Tibial nerve (tissue), 4 donors: ENCODE measurements around the gene MTCL1.

Experiments used
- EP300 ChIP-seq, 2 donors: sonication (generic); formaldehyde crosslinking; IDR thresholded peaks; one replicate each; pipeline ENCODE4 v1.6.1; 2017; ENCODE audit warnings: antibody characterized with exemption in 2 of 2, mild to moderate bottlenecking in 1 of 2
- POLR2A ChIP-seq, 2 donors: fragments of 450-650 bp; IDR thresholded peaks; one replicate each; pipeline ENCODE4 v1.6.1; 2017; ENCODE audit warnings: antibody characterized with exemption in 2 of 2, mild to moderate bottlenecking in 2 of 2, moderate library complexity in 2 of 2
- TF ChIP-seq, protein P1 (sequence below), 5 experiments: fragments of 200-600 bp in 3 of 5; fragments of 450-650 bp in 2 of 5; sonication (generic) in 3 of 5; IDR thresholded peaks; one replicate each; pipeline ENCODE4 v1.5.1; 2016 to 2019; ENCODE audit warnings: antibody characterized with exemption in 5 of 5, mild to moderate bottlenecking in 3 of 5, moderate library complexity in 2 of 5

DNA sequence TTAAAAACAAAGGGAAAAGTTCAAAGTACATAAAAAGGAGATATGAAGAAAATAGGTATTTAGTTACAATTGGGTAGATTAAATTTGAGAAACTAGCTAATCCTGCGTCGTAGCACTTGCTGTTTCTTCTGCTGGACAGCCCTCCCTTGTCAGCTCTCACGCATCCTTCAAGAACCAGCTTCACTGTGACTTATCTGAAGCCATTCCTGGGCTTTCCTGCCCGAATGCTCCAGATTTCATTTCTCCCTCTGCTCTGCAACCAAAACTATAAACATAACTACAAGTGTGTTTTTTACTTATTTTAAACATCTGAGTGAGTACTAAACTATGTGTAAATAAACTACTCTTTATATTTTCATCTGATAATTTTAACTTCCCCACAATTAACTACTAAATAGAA is 149.2 kb downstream of the MTCL1 start:
- TF ChIP-seq, protein P1, sequence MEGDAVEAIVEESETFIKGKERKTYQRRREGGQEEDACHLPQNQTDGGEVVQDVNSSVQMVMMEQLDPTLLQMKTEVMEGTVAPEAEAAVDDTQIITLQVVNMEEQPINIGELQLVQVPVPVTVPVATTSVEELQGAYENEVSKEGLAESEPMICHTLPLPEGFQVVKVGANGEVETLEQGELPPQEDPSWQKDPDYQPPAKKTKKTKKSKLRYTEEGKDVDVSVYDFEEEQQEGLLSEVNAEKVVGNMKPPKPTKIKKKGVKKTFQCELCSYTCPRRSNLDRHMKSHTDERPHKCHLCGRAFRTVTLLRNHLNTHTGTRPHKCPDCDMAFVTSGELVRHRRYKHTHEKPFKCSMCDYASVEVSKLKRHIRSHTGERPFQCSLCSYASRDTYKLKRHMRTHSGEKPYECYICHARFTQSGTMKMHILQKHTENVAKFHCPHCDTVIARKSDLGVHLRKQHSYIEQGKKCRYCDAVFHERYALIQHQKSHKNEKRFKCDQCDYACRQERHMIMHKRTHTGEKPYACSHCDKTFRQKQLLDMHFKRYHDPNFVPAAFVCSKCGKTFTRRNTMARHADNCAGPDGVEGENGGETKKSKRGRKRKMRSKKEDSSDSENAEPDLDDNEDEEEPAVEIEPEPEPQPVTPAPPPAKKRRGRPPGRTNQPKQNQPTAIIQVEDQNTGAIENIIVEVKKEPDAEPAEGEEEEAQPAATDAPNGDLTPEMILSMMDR (IDR thresholded peaks at IDR 0.05): no peak
- TF ChIP-seq POLR2A (IDR thresholded peaks at IDR 0.05) (no peak), EP300 (IDR thresholded peaks at IDR 0.05) (no peak)
